Peyer's patch (tissue), 4 donors: ENCODE measurements around the gene FYB2. TPM values are rescaled to one million over a fixed set of nuclear protein-coding genes. Genes with fewer than 3 reads are reported as not detected.

Experiments used
- DNase-seq, 3 donors: peaks; one replicate each; pipeline ENCODE4 v3.0.0-alpha.2; 2017 to 2019
- H3K27ac ChIP-seq, 4 donors: fragments of 200-600 bp; sonication (generic); one replicate each; pipeline ENCODE4 v1.5.1; 2016 to 2019
- H3K27me3 ChIP-seq, 2 donors: fragments of 200-600 bp; sonication (generic); one replicate each; pipeline ENCODE4 v1.5.1; 2019
- H3K36me3 ChIP-seq, 3 donors: fragments of 200-600 bp; sonication (generic); one replicate each; pipeline ENCODE4 v1.5.1; 2016 to 2019
- H3K4me1 ChIP-seq, 4 donors: fragments of 200-600 bp; sonication (generic); one replicate each; pipeline ENCODE4 v1.5.1; 2016 to 2019
- H3K4me3 ChIP-seq, 4 donors: fragments of 200-600 bp; sonication (generic); 1 replicate in 3 of 4; 2 replicates in 1 of 4; pipeline ENCODE4 v1.5.1; 2016 to 2019; ENCODE audit warnings: mild to moderate bottlenecking in 1 of 4
- H3K9me3 ChIP-seq, 4 donors: fragments of 200-600 bp; sonication (generic); one replicate each; pipeline ENCODE4 v1.5.1; 2016 to 2019; ENCODE audit warnings: mild to moderate bottlenecking in 1 of 4
- POLR2A ChIP-seq, 2 donors: fragments of 450-650 bp; IDR thresholded peaks; one replicate each; pipeline ENCODE4 v1.5.1; 2017; ENCODE audit warnings: antibody characterized with exemption in 2 of 2, mild to moderate bottlenecking in 2 of 2, moderate library complexity in 2 of 2
- total RNA-seq, 4 donors: library from RNA; depleted of rRNA; stranded (reverse); fragments of >200 nt; gene quantifications; one replicate each; pipeline ENCODE4 v1.1.0, GENCODE V29; 2016
- TF ChIP-seq, protein P1 (sequence below), 6 experiments: fragments of 450-650 bp in 4 of 6; fragments of 200-600 bp in 2 of 6; sonication (generic) in 1 of 6; IDR thresholded peaks; one replicate each; pipeline ENCODE4 v1.5.1; 2017 to 2019; ENCODE audit warnings: antibody characterized with exemption in 6 of 6, mild to moderate bottlenecking in 3 of 6, moderate library complexity in 1 of 6

FYB2 gene
- total RNA-seq, 4 donors from 2014 or later, result 4.1 to 10.2 (median 8.4) TPM

DNA sequence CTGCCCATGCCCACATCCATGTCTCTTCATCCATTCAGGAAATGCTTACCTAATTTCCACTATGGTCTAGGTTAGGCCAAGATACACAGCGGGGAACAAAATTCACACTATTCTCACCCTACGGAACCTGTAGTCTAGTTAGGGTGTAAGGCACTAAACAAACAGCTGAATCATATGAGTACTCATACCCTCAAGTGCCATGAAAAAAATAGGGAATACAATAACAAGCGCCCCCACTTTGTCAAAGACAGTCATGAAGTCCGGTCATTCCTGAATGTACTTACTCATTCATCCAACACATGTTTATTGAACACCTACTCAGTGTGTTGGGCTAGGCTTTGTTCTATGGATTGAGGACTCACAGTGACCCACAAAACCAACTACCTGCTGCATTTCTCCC is 6.2 kb upstream of the FYB2 start:
- TF ChIP-seq, protein P1, sequence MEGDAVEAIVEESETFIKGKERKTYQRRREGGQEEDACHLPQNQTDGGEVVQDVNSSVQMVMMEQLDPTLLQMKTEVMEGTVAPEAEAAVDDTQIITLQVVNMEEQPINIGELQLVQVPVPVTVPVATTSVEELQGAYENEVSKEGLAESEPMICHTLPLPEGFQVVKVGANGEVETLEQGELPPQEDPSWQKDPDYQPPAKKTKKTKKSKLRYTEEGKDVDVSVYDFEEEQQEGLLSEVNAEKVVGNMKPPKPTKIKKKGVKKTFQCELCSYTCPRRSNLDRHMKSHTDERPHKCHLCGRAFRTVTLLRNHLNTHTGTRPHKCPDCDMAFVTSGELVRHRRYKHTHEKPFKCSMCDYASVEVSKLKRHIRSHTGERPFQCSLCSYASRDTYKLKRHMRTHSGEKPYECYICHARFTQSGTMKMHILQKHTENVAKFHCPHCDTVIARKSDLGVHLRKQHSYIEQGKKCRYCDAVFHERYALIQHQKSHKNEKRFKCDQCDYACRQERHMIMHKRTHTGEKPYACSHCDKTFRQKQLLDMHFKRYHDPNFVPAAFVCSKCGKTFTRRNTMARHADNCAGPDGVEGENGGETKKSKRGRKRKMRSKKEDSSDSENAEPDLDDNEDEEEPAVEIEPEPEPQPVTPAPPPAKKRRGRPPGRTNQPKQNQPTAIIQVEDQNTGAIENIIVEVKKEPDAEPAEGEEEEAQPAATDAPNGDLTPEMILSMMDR (IDR thresholded peaks at IDR 0.05), result no peak
- no peak for TF ChIP-seq POLR2A (IDR thresholded peaks at IDR 0.05)
- Histone ChIP-seq H3K27me3 (no peaks in the 10 kb centered on the region), H3K36me3 (no peaks in the 10 kb centered on the region), H3K27ac (no peak overlapping the region), H3K4me1 (peaks cover 0 to 8% (median 0%) of the 10 kb centered on the region in 4 donors), H3K9me3 (no peaks in the 10 kb centered on the region), H3K4me3 (no peak overlapping the region)
- no peak for DNase-seq

DNA sequence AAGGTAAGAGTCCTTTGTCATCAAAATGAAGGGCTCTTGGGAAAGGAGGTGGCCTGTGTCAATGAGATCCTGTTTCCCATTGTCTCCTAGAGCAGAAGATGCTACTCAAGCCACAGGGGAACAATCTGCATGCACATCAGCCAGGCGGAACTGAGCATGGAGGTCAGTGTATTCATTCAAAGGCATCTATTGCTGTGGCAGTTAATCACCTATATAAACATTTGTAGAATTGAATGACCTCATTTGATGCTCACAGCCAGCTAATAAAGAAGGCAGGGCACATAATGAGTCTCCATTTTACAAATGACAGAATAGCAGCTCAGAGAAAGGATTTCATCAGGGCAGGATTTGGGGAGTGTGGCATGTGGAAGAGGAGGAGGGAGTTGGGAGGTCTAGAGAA is 5.7 kb upstream of the FYB2 start:
- Histone ChIP-seq H3K9me3 (no peaks in the 10 kb centered on the region), H3K4me3 (no peak overlapping the region), H3K27me3 (no peaks in the 10 kb centered on the region), H3K36me3 (no peaks in the 10 kb centered on the region), H3K27ac (no peak overlapping the region), H3K4me1 (peaks cover 0 to 8% (median 0%) of the 10 kb centered on the region in 4 donors)
- no peak for DNase-seq
- TF ChIP-seq, protein P1 (IDR thresholded peaks at IDR 0.05), result no peak
- no peak for TF ChIP-seq POLR2A (IDR thresholded peaks at IDR 0.05)

DNA sequence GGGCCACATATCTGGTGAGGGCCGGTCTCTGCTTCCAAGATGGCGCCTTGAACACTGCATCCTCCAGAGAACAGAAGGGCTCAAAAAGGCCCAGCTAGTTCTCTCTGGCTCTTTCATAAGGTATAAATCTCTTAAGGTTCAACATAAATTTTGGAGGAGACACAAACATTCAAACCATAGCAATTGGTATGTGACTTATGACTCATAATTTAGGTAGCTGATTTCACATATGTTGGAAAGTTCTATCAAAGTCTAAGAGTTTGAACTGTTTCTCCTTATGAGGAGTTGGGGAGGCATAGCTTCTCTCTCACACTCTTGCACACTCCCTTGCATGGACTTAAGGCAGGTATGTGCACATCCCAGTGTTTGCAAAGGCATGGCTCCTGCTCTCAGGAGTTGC is 5.1 kb upstream of the FYB2 start:
- TF ChIP-seq, protein P1 (IDR thresholded peaks at IDR 0.05), result no peak
- no peak for TF ChIP-seq POLR2A (IDR thresholded peaks at IDR 0.05)
- H3K4me1 ChIP-seq, result peaks cover 0 to 13% (median under 1%) of the 10 kb centered on the region in 4 donors

DNA sequence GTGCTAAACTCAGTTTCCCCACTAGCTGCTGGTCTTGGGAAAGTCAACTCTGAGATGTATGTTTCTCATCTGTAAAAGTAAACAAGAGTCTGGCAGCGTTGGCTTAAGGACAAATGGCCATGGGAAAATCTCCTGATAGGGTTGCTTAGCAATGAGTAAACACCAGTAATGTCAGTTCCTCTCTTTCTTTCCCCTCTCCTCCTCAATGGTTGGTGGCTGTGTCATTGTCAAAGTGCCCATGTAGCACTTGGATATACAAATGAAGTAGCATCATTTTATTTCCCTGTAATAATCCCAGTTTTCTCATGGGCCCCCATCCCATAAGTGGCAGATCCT is 2.2 kb upstream of the FYB2 start:
- no peak overlapping the region for H3K4me3 ChIP-seq
- DNase-seq, result no peak
- H3K27me3 ChIP-seq, result no peaks in the 10 kb centered on the region
- no peak overlapping the region for H3K27ac ChIP-seq
- no peaks in the 10 kb centered on the region for H3K9me3 ChIP-seq
- H3K36me3 ChIP-seq, result no peaks in the 10 kb centered on the region
- peaks cover 0 to 18% (median 3%) of the 10 kb centered on the region in 4 donors for H3K4me1 ChIP-seq
- TF ChIP-seq, protein P1 (IDR thresholded peaks at IDR 0.05), result no peak
- no peak for TF ChIP-seq POLR2A (IDR thresholded peaks at IDR 0.05)

More for the DNA sequence above, 5.1 kb upstream of the FYB2 start:
- no peaks in the 10 kb centered on the region for H3K36me3 ChIP-seq
- H3K27ac ChIP-seq, result no peak overlapping the region
- H3K27me3 ChIP-seq, result no peaks in the 10 kb centered on the region
- no peaks in the 10 kb centered on the region for H3K9me3 ChIP-seq
- no peak overlapping the region for H3K4me3 ChIP-seq
- DNase-seq, result no peak

DNA sequence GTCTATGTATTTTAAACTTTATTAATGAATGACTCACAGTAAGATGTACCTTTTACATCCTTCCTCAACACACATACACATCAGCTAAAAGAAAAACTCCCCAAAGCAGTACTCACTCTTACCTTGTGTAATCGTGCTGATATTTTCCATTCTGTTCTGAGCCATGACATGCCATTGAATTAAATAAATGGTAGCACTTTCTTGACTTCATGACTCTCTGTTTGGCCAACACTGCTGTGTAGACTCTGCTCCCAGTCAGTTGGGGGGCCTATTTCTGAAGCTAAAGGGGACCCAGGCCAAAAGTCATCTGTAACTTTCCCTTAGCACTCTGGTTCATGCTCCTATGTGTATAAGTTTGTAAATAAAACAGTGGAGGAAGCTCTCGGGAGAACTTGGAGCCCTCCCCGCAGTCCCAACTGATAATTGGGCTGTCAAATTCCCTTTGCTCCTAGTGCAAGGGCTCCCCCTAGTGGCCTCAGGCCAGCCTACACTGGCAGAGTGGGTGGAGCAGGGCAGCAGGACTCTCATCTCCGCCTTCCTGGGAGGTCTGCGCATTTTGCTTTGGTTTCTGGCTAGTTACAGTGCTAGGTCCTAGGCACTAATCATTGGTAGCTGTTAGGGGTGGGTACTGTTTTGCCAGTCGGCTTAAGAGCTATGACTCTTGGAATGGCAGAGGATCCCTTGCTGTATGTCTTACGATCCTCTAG is 1.7 kb upstream of the FYB2 start:
- no peak overlapping the region for H3K27ac ChIP-seq

More for the DNA sequence above, 1.7 kb upstream of the FYB2 start:
- Histone ChIP-seq H3K4me3 (no peak overlapping the region), H3K27me3 (no peaks in the 10 kb centered on the region), H3K4me1 (peaks cover 0 to 18% (median 3%) of the 10 kb centered on the region in 4 donors), H3K9me3 (no peaks in the 10 kb centered on the region), H3K36me3 (no peaks in the 10 kb centered on the region)
- peak; percentile 56 to 91 (median 86) for DNase-seq
- no peak for TF ChIP-seq POLR2A (IDR thresholded peaks at IDR 0.05)
- TF ChIP-seq, protein P1 (IDR thresholded peaks at IDR 0.05), result peak; percentile 32 to 91 (median 84)
